Prostate gland (tissue), 2 donors: Measurements from ENCODE around the gene LDAF1. TPM values are rescaled to one million over a fixed set of nuclear protein-coding genes. Genes with fewer than 3 reads are reported as not detected.
"Not testable (repeated sequence)": the region's sequence is repeated elsewhere in the genome, so short reads cannot be mapped to it uniquely, and the experiment has no call there.

Experiments used
- DNase-seq: peaks from one replicate; pipeline ENCODE4 v3.0.0-alpha.2; 2019; ENCODE audit warnings: low spot score
- H3K27ac ChIP-seq, 2 donors: fragments of 200-600 bp; sonication (generic); 2 replicates each; pipeline ENCODE4 v1.5.1; 2017 to 2019
- H3K27me3 ChIP-seq: fragments of 200-600 bp; sonication (generic); replicated peaks from 2 replicates; pipeline ENCODE4 v1.5.1; 2019; ENCODE audit not compliant: insufficient read depth
- H3K36me3 ChIP-seq, 2 donors: fragments of 200-600 bp; sonication (generic); 1 replicate in 1 of 2; 2 replicates in 1 of 2; pipeline versions ENCODE4 v1.5.1 to v1.8.1; 2017 to 2019
- H3K4me1 ChIP-seq: fragments of 200-600 bp; sonication (generic); replicated peaks from 2 replicates; pipeline ENCODE4 v1.5.1; 2019
- H3K4me3 ChIP-seq, 2 donors: fragments of 200-600 bp; sonication (generic); 2 replicates each; pipeline ENCODE4 v1.5.1; 2017 to 2019
- H3K9me3 ChIP-seq: fragments of 200-600 bp; sonication (generic); 2 replicates; pipeline ENCODE4 v1.5.1; 2017
- POLR2A ChIP-seq: fragments of 450-650 bp; IDR thresholded peaks from one replicate; pipeline ENCODE4 v1.6.1; 2016; ENCODE audit warnings: antibody characterized with exemption, mild to moderate bottlenecking
- POLR2AphosphoS5 ChIP-seq: sonication (generic); formaldehyde crosslinking; IDR thresholded peaks from one replicate; pipeline ENCODE4 v1.6.1; 2017; ENCODE audit warnings: antibody characterized with exemption
- WGBS: methylation state at CpG from one replicate; pipeline ENCODE4 v1.1.5; 2018; 5-methylcytosine and 5-hydroxymethylcytosine counted together
- intact Hi-C: fragments of 100-400 bp; cut with DNase I; formaldehyde crosslinking; loops from one replicate; pipeline ENCODE4 v1.14.2; 2022
- total RNA-seq, 2 donors: library from RNA; depleted of rRNA; stranded (reverse); fragments of >200 nt; gene quantifications; one replicate each; pipeline ENCODE4 v1.1.0, GENCODE V29; 2016
- TF ChIP-seq, protein P1 (sequence below), 4 experiments: fragments of 200-600 bp in 2 of 4; fragments of 450-650 bp in 2 of 4; sonication (generic) in 2 of 4; IDR thresholded peaks; 1 replicate in 3 of 4; 2 replicates in 1 of 4; pipeline ENCODE4 v1.5.1; 2016 to 2019; ENCODE audit warnings: antibody characterized with exemption in 4 of 4, mild to moderate bottlenecking in 2 of 4, moderate library complexity in 2 of 4

Gene LDAF1
- total RNA-seq, 2 donors from 2014 or later, result 97.5 to 180 TPM

DNA sequence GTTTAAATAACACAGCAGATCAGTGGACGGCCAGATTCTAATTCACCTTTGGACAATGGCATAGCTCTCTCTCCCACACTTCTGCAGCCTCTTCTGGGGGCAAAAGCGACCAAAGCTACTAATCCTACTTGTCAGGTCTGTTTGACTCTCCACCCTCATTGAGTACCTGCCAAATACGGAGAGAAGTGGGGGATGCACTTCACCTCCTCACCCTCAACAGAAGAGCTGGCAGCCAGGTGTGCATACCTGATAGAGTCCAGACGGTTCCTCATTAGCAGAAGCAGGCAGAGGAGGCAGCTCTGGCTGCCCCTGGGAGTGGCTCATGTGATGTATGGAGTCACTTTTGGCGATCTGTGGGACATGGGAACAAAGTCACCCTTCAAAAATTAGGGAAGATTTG is 12.7 kb upstream of the LDAF1 start:
- no peak for DNase-seq
- TF ChIP-seq, protein P1, sequence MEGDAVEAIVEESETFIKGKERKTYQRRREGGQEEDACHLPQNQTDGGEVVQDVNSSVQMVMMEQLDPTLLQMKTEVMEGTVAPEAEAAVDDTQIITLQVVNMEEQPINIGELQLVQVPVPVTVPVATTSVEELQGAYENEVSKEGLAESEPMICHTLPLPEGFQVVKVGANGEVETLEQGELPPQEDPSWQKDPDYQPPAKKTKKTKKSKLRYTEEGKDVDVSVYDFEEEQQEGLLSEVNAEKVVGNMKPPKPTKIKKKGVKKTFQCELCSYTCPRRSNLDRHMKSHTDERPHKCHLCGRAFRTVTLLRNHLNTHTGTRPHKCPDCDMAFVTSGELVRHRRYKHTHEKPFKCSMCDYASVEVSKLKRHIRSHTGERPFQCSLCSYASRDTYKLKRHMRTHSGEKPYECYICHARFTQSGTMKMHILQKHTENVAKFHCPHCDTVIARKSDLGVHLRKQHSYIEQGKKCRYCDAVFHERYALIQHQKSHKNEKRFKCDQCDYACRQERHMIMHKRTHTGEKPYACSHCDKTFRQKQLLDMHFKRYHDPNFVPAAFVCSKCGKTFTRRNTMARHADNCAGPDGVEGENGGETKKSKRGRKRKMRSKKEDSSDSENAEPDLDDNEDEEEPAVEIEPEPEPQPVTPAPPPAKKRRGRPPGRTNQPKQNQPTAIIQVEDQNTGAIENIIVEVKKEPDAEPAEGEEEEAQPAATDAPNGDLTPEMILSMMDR (IDR thresholded peaks at IDR 0.05), result no peak
- TF ChIP-seq POLR2A (no peak), POLR2AphosphoS5 (no peak)

DNA sequence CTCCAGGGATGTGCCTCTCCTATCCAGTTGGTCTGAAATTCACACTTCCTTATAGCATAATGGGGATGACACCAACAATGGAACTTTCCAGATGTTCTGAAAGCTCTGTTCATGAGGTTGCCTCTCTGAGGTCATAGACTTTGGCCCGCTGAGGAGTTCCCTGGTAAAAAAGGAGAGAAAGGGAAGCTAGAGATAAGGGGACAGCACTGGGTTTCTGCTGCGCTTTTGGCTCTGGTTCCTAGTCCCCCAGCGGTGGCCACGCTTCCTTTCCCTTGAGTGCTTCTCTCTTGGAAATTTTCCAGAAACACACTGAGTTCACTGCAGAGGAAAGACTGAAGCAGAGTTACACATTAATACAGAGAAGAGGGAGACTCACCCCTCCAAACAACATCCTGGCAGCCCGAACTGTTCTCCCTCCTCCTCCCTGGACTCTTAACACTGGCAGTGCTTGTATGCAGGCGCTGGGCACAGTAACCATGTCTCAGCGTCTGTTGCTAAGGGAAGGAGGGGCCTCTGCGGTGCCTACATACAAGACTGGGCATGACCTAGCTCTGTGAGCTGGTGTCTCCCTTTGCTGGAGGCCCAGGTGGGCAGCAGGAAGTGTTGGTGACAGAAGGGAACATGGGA is 8.0 kb upstream of the LDAF1 start, which contains the start of gene DNAH3:
Gene DNAH3, minus strand, starts transcription at position 472 of the 627 bp plus-strand sequence. CDS start 527 bp downstream, outside the sequence.
- Histone ChIP-seq H3K27me3 (no peaks in the 10 kb centered on the region), H3K36me3 (no peaks in the 10 kb centered on the region), H3K9me3 (no peaks in the 10 kb centered on the region), H3K4me3 (no peak within 1 kb of the TSS), H3K4me1 (no peaks in the 10 kb centered on the region), H3K27ac (no peak within 1 kb of the TSS)
- 9% methylated on average over 8 of the region's 8 CpGs for WGBS
- intact Hi-C loops, result loop anchor here (10.0 kb wide), 1 partner anchor 414 kb away; no protein-coding TSS in a partner anchor
- peak; percentile 74 for DNase-seq
- no peak for TF ChIP-seq POLR2A
- peak; percentile 74 for TF ChIP-seq POLR2AphosphoS5

More for the DNA sequence above, 12.7 kb upstream of the LDAF1 start:
- Histone ChIP-seq H3K4me3 (no peak overlapping the region), H3K27me3 (no peaks in the 10 kb centered on the region), H3K36me3 (no peaks in the 10 kb centered on the region), H3K9me3 (no peaks in the 10 kb centered on the region), H3K27ac (no peak overlapping the region), H3K4me1 (no peaks in the 10 kb centered on the region)
- 43% methylated on average over 5 of the region's 5 CpGs for WGBS
- intact Hi-C loops, result no loop called here

DNA sequence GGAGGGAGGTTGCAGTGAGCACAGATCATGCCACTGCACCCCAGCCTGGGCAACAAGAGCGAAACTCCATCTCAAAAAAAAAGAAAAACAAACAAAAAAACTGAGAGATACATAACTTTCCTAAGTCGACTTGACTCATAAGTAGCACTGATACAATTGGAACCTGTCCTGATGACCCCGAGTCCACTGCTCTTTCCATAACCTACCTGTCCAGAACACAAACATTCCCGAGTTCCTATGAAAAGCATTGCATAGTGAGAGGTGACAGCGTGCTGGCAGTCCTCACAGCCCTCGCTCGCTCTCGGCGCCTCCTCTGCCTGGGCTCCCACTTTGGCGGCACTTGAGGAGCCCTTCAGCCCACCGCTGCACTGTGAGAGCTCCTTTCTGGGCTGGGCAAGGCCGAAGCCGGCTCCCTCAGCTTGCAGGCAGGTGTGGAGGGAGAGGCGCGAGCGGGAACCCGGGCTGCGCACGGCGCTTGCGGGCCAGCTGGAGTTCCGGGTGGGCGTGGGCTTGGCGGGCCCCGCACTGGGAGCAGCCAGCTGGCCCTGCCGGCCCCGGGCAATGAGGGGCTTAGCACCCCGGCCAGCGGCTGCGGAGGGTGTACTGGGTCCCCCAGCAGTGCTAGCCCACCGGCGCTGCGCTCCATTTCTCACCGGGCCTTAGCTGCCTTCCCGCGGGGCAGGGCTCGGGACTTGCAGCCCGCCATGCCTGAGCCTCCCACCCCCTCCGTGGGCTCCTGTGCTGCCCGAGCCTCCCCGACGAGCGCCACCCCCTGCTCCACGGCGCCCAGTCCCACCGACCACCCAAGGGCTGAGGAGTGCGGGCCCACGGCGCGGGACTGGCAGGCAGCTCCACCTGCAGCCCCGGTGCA is 6.1 kb upstream of the LDAF1 start:
- not testable (repeated sequence) for H3K4me1 ChIP-seq, H3K27ac ChIP-seq, H3K27me3 ChIP-seq, H3K36me3 ChIP-seq, H3K4me3 ChIP-seq, DNase-seq, H3K9me3 ChIP-seq
- 91% methylated on average over 40 of the region's 51 CpGs for WGBS
- intact Hi-C loops, result loop anchor here (10.0 kb wide), 1 partner anchor 412 kb away; no protein-coding TSS in a partner anchor

DNA sequence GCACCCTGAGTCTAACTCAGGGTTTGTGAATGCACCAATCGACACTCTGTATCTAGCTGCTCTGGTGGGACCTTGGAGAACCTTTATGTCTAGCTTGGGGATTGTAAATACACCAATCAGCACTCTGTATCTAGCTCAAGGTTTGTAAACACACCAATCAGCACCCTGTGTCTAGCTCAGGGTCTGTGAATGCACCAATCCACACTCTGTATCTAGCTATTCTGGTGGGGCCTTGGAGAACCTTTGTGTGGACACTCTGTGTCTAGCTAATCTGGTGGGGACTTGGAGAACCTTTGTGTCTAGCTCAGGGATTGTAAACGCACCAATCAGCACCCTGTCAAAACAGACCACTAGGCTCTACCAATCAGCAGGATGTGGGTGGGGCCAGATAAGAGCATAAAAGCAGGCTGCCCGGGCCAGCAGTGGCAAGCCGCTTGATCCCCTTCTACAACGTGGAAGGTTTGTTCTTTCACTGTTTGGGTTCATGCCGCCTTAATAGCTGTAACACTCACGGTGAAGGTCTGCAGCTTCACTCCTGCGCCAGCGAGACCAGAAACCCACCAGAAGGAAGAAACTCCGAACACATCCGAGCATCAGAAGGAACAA is 5.2 kb upstream of the LDAF1 start:
- 89% methylated on average over 11 of the region's 11 CpGs for WGBS

DNA sequence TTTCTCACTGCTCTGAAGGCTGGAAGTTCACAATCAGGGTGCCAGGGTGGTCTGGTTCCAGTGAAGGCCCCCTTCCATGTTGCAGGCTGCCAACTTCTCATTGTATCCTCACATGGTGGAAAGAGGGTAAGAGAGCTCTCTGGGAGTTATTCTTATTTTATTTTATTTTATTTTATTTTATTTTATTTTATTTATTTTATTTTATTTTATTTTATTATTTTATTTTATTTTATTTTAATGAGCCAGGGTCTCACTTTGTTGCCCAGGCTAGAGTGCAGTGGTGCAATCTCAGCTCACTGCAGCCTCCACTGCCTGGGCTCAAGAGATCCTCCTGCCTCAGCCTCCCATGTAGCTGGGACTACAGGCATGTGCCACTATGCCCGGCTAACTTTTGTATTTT is 2.5 kb upstream of the LDAF1 start:
- H3K4me3 ChIP-seq, H3K36me3 ChIP-seq, DNase-seq, H3K27ac ChIP-seq, H3K4me1 ChIP-seq, H3K9me3 ChIP-seq, H3K27me3 ChIP-seq: not testable (repeated sequence)
- intact Hi-C loops, result loop anchor here (5.0 to 10.0 kb wide), 2 partner anchors 304 to 409 kb away; no protein-coding TSS in a partner anchor
- 100% methylated on average over 1 of the region's 1 CpG for WGBS

More for the DNA sequence above, 5.2 kb upstream of the LDAF1 start:
- DNase-seq, H3K4me1 ChIP-seq, H3K9me3 ChIP-seq, H3K27me3 ChIP-seq, H3K4me3 ChIP-seq, H3K36me3 ChIP-seq, H3K27ac ChIP-seq: not testable (repeated sequence)
- intact Hi-C loops, result loop anchor here (10.0 kb wide), 1 partner anchor 412 kb away; no protein-coding TSS in a partner anchor

DNA sequence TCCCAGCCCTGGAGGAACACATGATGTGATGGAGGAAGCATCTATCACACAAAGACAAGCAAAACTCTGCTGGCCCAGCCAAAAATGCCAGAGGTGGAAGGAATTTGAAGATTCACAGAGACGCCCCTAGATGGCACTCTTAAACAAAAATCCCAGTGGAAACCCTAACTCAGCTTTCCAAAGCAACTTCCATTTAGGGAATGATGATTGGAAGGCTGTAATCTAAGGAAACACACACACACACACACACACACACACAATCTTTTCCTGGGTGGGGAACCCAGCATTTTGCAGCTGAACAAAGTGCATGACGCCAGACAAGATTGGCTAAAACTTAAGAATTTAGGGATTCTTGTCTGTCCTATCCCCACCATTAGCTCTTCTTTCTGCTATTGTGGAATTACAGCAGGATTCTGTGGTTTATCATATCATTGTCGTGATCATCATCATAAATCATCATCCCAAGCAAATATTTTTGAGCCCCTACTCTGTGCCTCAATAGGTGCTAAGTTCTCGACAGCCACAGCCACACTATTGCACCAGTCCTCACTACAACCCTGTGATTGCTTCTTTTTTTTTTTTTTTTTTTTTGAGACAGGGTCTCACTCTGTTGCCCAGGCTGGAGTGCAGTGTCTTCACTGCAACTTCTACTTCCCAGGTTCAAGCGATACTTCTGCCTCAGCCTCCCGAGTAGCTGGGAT is 1.6 kb upstream of the LDAF1 start:
- 51% methylated on average over 6 of the region's 6 CpGs for WGBS
- no peaks in the 10 kb centered on the region for H3K9me3 ChIP-seq
- no peak overlapping the region for H3K27ac ChIP-seq
- H3K36me3 ChIP-seq, result no peaks in the 10 kb centered on the region
- TF ChIP-seq POLR2AphosphoS5 (peak; percentile 50), POLR2A (no peak)
- TF ChIP-seq, protein P1 (IDR thresholded peaks at IDR 0.05), result peak in 3 of 4 experiments; percentile 40 to 69 (median 56)
- H3K27me3 ChIP-seq, result no peaks in the 10 kb centered on the region
- peak; percentile 35 for DNase-seq
- peaks cover 5% of the 10 kb centered on the region for H3K4me1 ChIP-seq
- no peak overlapping the region for H3K4me3 ChIP-seq
- intact Hi-C loops, result loop anchor here (5.0 to 10.0 kb wide), 2 partner anchors 305 to 408 kb away; no protein-coding TSS in a partner anchor
